Spleen (tissue), 7 donors: Measurements from ENCODE around the gene TP63.

Experiments used
- POLR2A ChIP-seq, 3 donors: fragments of 450-650 bp; IDR thresholded peaks; one replicate each; pipeline ENCODE4 v1.5.1; 2017; ENCODE audit warnings: antibody characterized with exemption in 3 of 3, mild to moderate bottlenecking in 1 of 3
- TF ChIP-seq, protein P1 (sequence below), 11 experiments: fragments of 200-600 bp in 7 of 11; fragments of 450-650 bp in 4 of 11; sonication (generic) in 4 of 11; IDR thresholded peaks in 8 of 11; conservative IDR thresholded peaks in 3 of 11; 1 replicate in 7 of 11; 2 replicates in 4 of 11; pipeline versions ENCODE4 v1.4.0 to v1.8.0; 2016 to 2021; ENCODE audit warnings: antibody characterized with exemption in 11 of 11, inconsistent platforms in 4 of 11, mild to moderate bottlenecking in 1 of 11
- donor health status: DM: no; HTN: no; CAD: no; lungs with moderate emphysema.
- donor health status: DM: no; HTN: no; CAD: no.
- donor health status: DM: no; HTN: no; CAD: no.

DNA sequence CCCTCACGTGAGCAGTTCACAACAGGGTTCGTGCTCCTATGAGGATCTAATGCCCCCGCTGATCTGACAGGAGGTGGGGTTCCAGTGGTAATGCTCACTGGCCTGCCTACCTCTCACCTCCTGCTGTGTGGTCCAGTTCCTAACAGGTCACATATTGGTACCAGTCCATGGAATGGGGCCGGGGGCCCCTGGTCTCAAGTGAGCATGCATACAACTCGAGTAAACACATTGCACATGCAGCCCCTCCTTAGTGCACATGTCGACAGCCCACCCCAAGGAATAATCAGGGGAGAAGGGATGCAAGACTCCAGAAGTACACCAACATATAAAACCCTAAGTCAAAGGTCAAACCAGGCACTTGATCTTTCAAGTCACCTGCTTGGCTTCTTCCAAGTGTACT, 127.0 kb downstream of the TP63 start:
- TF ChIP-seq, protein P1, sequence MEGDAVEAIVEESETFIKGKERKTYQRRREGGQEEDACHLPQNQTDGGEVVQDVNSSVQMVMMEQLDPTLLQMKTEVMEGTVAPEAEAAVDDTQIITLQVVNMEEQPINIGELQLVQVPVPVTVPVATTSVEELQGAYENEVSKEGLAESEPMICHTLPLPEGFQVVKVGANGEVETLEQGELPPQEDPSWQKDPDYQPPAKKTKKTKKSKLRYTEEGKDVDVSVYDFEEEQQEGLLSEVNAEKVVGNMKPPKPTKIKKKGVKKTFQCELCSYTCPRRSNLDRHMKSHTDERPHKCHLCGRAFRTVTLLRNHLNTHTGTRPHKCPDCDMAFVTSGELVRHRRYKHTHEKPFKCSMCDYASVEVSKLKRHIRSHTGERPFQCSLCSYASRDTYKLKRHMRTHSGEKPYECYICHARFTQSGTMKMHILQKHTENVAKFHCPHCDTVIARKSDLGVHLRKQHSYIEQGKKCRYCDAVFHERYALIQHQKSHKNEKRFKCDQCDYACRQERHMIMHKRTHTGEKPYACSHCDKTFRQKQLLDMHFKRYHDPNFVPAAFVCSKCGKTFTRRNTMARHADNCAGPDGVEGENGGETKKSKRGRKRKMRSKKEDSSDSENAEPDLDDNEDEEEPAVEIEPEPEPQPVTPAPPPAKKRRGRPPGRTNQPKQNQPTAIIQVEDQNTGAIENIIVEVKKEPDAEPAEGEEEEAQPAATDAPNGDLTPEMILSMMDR (IDR thresholded peaks at IDR 0.05 in 8 of 11, conservative IDR thresholded peaks at IDR 0.05 in 3 of 11): no peak
- TF ChIP-seq POLR2A (IDR thresholded peaks at IDR 0.05): no peak
